ENCODE measurements around the gene SLC22A25. TPM values are rescaled to one million over a fixed set of nuclear protein-coding genes. Genes with fewer than 3 reads are reported as not detected.
"Not testable (repeated sequence)": the region's sequence is repeated elsewhere in the genome, so short reads cannot be mapped to it uniquely, and the experiment has no call there.

Gene SLC22A25
- total and polyA plus RNA-seq, 2 experiments from 2014 or later = 0.16 TPM; not detected in 1

DNA sequence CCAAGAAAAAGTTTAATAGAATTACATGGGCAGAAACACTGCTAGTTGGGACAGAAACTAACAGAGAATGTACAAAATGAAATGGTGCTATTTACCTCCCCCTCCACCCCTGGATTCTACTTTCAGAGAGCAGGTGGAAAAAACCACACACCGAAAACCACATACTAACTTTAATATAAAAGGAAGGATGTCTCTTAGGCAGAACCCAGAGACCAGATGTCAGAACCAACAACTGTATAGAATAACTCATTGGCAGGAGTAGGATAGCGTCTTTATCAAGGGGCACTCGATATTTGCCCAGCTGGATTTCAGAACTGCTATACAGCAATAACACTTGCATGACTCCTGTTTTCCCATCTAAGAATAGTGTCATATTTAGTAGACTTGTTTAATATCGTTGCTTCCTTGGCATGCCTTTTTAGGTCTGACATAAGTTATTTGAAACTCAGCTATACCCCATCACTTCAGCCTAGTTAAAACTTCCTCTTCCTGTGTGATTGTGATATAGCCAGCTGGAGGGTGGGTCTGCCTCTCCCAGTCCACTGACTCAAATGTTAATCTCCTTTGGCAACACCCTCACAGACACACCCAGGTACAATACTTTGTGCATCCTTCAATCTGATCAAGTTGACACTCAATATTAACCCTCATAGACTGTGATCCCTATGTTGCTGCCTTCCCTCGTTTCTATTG is 1.2 kb downstream of the SLC22A25 start:
- Histone ChIP-seq H3K9me3 (ENCODE audit: low read depth) (no peaks in the 10 kb centered on the region), H3K4me3 (no peak overlapping the region), H3K27me3 (no peaks in the 10 kb centered on the region), H3K36me3 (no peaks in the 10 kb centered on the region), H3K27ac (no peak overlapping the region), H3K4me1 (ENCODE audit: low read depth) (no peaks in the 10 kb centered on the region)
- DNase-seq (ENCODE audit: low read depth in 1 of 2, low spot score in 1 of 2) = no peak
- TF ChIP-seq CTCF (IDR thresholded peaks at IDR 0.05; ENCODE audit: low read depth, low read length) = no peak

DNA sequence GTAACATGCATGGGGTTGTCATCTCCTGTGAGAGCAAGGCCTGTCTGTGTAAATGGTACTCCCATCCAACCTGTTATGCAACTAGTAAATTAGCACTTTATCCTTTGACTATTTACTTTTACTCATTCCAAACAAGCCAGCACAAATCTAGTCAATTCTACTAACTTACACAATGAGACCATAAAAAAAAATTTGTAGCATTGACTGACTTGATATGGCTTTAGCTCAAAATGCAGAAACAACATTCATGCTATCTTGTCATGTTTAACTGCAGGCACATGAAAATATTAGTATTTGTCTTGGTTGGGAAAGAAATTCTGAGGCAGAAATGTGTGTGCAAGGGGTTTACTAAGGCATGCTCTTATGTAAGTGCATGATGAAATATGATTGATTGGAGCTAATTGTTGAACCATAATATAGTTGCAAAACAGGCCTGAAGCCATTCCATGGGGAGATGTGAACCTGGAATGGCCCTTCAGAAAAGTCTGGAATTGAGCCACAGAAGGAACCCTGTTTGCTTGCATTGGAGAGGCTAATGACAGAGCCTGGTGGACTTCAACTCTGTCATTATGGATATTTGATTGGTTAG is 2.5 kb downstream of the SLC22A25 start:
- no peaks in the 10 kb centered on the region for H3K4me1 ChIP-seq (ENCODE audit: low read depth)

DNA sequence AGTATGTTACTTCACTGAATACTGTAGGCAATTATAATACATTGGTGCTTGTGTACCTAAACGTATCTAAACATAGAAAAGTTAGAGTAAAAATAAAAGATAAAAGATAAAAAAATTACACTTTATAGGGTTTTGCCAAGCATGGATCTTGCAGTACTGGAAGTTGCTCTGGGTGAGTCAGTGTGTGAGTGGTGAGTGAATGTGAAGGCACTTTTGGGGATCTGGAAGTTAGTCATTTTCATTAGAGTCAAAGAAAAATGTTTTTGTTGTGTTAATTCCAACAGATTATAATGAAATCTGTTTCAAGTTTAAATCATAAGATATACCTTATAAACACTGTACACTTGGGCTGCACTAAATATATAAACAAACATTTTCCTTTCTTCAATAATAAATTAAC is 3.3 kb downstream of the SLC22A25 start:
- no peaks in the 10 kb centered on the region for H3K9me3 ChIP-seq (ENCODE audit: low read depth)
- no peak for TF ChIP-seq CTCF (IDR thresholded peaks at IDR 0.05; ENCODE audit: low read depth, low read length)

More for the DNA sequence above, 2.5 kb downstream of the SLC22A25 start:
- no peaks in the 10 kb centered on the region for H3K36me3 ChIP-seq
- H3K27ac ChIP-seq = no peak overlapping the region
- no peaks in the 10 kb centered on the region for H3K9me3 ChIP-seq (ENCODE audit: low read depth)
- DNase-seq (ENCODE audit: low read depth in 1 of 2, low spot score in 1 of 2) = no peak
- no peaks in the 10 kb centered on the region for H3K27me3 ChIP-seq
- H3K4me3 ChIP-seq = no peak overlapping the region
- no peak for TF ChIP-seq CTCF (IDR thresholded peaks at IDR 0.05; ENCODE audit: low read depth, low read length)

DNA sequence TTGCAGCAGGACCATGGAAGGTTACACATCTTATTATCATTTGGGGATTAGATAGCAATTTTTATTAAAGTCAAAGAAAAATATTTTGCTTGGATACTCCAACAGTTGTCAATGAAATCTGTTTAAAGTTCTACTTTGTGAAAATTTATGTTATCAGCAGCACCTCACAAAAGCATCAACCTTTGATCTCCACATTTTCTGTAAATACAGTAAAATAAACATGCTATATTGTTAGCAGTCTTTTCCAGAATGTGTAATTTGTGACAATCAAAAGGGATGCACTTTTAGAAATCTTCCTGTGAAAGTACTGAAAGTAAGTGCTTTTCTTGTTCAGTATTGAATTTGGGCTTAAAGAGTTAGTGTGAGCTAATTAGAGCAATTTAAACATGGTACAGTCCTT is 4.1 kb downstream of the SLC22A25 start:
- H3K4me3 ChIP-seq = no peak overlapping the region
- H3K36me3 ChIP-seq = no peaks in the 10 kb centered on the region

More for the DNA sequence above, 3.3 kb downstream of the SLC22A25 start:
- no peak for DNase-seq (ENCODE audit: low read depth in 1 of 2, low spot score in 1 of 2)
- Histone ChIP-seq H3K4me3 (no peak overlapping the region), H3K4me1 (ENCODE audit: low read depth) (no peaks in the 10 kb centered on the region), H3K36me3 (no peaks in the 10 kb centered on the region), H3K27me3 (no peaks in the 10 kb centered on the region), H3K27ac (no peak overlapping the region)

DNA sequence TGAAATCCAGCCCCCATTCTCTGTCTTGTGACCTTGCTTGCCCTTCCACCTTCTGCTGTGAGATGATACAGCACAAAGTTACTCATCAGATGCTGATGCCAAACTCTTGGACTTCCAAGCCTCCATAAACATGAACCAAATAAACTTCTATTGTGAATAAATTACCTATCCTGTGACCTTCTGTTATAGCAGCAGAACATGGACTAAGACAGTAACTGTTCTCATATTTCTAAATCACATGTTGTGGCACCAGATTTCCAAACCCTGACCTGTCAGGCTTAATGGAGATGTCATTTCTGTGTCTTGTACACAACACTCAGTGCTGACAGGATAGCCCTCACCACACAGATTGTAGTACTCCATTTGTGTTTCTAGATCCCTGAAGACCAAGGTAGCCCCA is 6.0 kb downstream of the SLC22A25 start:
- Histone ChIP-seq H3K4me1 (ENCODE audit: low read depth) (no peaks in the 10 kb centered on the region), H3K27ac (no peak overlapping the region), H3K36me3 (no peaks in the 10 kb centered on the region), H3K9me3 (ENCODE audit: low read depth) (no peaks in the 10 kb centered on the region), H3K27me3 (no peaks in the 10 kb centered on the region), H3K4me3 (no peak overlapping the region)
- no peak for DNase-seq (ENCODE audit: low read depth in 1 of 2, low spot score in 1 of 2)
- no peak for TF ChIP-seq CTCF (IDR thresholded peaks at IDR 0.05; ENCODE audit: low read depth, low read length)

More for the DNA sequence above, 4.1 kb downstream of the SLC22A25 start:
- no peaks in the 10 kb centered on the region for H3K9me3 ChIP-seq (ENCODE audit: low read depth)
- H3K27ac ChIP-seq = no peak overlapping the region
- H3K4me1 ChIP-seq (ENCODE audit: low read depth) = no peaks in the 10 kb centered on the region
- no peaks in the 10 kb centered on the region for H3K27me3 ChIP-seq
- no peak for DNase-seq (ENCODE audit: low read depth in 1 of 2, low spot score in 1 of 2)
- TF ChIP-seq CTCF (IDR thresholded peaks at IDR 0.05; ENCODE audit: low read depth, low read length) = no peak

DNA sequence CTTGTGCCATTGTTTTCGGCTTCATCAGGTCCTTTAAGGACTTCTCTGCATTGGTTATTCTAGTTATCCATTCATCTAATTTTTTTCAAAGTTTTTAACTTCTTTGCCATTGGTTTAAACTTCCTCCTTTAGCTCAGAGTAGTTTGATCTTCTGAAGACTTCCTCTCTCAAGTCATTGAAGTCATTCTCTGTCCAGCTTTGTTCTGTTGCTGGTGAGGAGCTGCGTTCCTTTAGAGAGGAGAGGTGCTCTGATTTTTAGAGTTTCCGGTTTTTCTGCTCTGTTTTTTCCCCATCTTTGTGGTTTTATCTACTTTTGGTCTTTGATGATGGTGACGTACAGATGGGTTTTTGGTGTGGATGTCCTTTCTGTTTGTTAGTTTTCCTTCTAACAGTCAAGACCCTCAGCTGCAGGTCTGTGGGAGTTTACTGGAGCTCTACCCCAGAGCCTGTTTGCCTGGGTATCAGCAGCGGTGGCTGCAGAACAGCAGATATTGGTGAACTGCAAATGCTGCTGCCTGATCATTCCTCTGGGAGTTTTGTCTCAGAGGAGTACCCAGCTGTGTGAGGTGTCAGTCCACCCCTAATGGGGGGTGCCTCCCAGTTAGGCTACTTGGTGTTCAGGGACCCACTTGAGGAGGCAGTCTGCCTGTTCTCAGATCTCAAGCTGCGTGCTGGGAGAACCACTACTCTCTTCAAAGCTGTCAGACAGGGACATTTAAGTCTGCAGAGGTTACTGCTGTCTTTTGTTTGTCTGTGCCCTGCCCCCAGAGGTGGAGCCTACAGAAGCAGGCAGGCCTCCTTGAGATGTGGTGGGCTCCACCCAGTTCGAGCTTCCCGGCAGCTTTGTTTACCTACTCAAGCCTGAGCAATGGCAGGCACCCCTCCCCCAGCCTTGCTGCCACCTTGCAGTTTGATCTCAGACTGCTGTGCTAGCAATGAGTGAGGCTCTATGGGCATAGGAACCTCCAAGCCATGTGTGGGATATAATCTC is 7.6 kb downstream of the SLC22A25 start:
- H3K27me3 ChIP-seq; DNase-seq (ENCODE audit: low read depth in 1 of 2, low spot score in 1 of 2); H3K4me3 ChIP-seq; H3K27ac ChIP-seq; H3K36me3 ChIP-seq; H3K9me3 ChIP-seq (ENCODE audit: low read depth); H3K4me1 ChIP-seq (ENCODE audit: low read depth): not testable (repeated sequence)
